Duodenal mucosa (tissue), 2 donors: ENCODE data around the gene KCNG4.

Experiments
- H3K27ac ChIP-seq: one replicate; pipeline ENCODE4 v1.7.0; 2013; ENCODE audit warnings: low read depth, low read length
- H3K27me3 ChIP-seq, 2 donors: one replicate each; pipeline ENCODE4 v1.7.0; 2013; ENCODE audit warnings: low read length in 2 of 2, control low read depth in 1 of 2; ENCODE audit not compliant: insufficient read depth in 2 of 2, control insufficient read depth in 1 of 2
- H3K36me3 ChIP-seq, 2 donors: one replicate each; pipeline ENCODE4 v1.7.0; 2013; ENCODE audit warnings: low read length in 2 of 2, control low read depth in 1 of 2; ENCODE audit not compliant: insufficient read depth in 2 of 2, control insufficient read depth in 1 of 2
- H3K4me1 ChIP-seq, 2 donors: one replicate each; pipeline ENCODE4 v1.7.0; 2013; ENCODE audit warnings: low read length in 2 of 2, control low read depth in 1 of 2; ENCODE audit not compliant: insufficient read depth in 2 of 2, control insufficient read depth in 1 of 2
- H3K4me3 ChIP-seq, 2 donors: one replicate each; pipeline ENCODE4 v1.7.0; 2013; ENCODE audit warnings: low read length in 2 of 2, low read depth in 1 of 2
- H3K9ac ChIP-seq, 2 donors: one replicate each; pipeline ENCODE4 v1.7.0; 2013; ENCODE audit warnings: low read length in 2 of 2, low read depth in 1 of 2
- H3K9me3 ChIP-seq, 2 donors: one replicate each; pipeline ENCODE4 v1.7.0; 2013; ENCODE audit warnings: low read length in 2 of 2, control low read depth in 1 of 2; ENCODE audit not compliant: control insufficient read depth in 1 of 2

The KCNG4 gene

GRCh38 chr16:84278333-84278732 is 38.5 kb upstream of the KCNG4 start:
- no peaks in the 10 kb centered on the region for H3K9me3 ChIP-seq
- H3K4me1 ChIP-seq = peaks cover 0 to 2% of the 10 kb centered on the region in 2 donors
- H3K27me3 ChIP-seq = no peaks in the 10 kb centered on the region
- no peak overlapping the region for H3K4me3 ChIP-seq
- no peak overlapping the region for H3K9ac ChIP-seq
- H3K36me3 ChIP-seq = no peaks in the 10 kb centered on the region
- no peak overlapping the region for H3K27ac ChIP-seq

GRCh38 chr16:84277244-84277823 is 37.5 kb upstream of the KCNG4 start:
- H3K9ac ChIP-seq = no peak overlapping the region
- H3K36me3 ChIP-seq = no peaks in the 10 kb centered on the region
- no peaks in the 10 kb centered on the region for H3K4me1 ChIP-seq
- H3K9me3 ChIP-seq = no peaks in the 10 kb centered on the region
- no peak overlapping the region for H3K27ac ChIP-seq
- no peak overlapping the region for H3K4me3 ChIP-seq
- no peaks in the 10 kb centered on the region for H3K27me3 ChIP-seq

DNA sequence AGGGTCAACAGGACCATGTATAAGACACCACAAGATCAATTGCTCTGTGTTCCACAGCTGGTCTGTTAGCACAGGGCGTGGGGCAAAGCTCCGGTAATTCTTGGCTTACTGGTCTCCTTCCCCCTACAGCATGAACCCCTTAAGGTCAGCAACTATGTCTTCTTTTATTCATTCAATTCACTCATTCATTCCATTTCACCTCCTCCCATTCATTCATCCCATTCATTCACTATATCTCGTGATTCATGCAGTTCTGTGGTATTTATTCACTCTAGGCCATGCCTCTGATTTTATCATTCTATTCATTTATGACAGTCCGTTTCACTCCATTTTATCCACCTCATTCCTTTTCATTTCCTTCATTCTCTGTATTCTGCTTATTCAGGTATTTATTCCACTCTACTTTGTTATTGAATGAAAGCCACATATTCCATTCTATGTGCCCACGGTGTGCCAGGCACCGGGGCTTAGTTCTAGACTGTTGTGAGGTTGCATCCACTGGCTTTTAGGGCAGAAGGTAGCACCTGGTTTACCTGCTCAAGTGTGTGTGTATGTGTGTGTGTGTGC is 35.9 kb upstream of the KCNG4 start:
- H3K27me3 ChIP-seq = no peaks in the 10 kb centered on the region
- H3K4me3 ChIP-seq = no peak overlapping the region
- no peak overlapping the region for H3K9ac ChIP-seq
- no peaks in the 10 kb centered on the region for H3K36me3 ChIP-seq
- H3K9me3 ChIP-seq = no peaks in the 10 kb centered on the region
- no peaks in the 10 kb centered on the region for H3K4me1 ChIP-seq
- H3K27ac ChIP-seq = no peak overlapping the region

- no peaks in the 10 kb centered on the region for H3K27me3 ChIP-seq
- no peak overlapping the region for H3K9ac ChIP-seq
- no peaks in the 10 kb centered on the region for H3K36me3 ChIP-seq
- H3K4me3 ChIP-seq = no peak overlapping the region
- no peak overlapping the region for H3K27ac ChIP-seq
- H3K4me1 ChIP-seq = no peaks in the 10 kb centered on the region
- H3K9me3 ChIP-seq = no peaks in the 10 kb centered on the region
These were observed 34.7 kb upstream of the KCNG4 start for GRCh38 chr16:84274515-84274914.

GRCh38 chr16:84272740-84273320 is 33.0 kb upstream of the KCNG4 start:
- Histone ChIP-seq H3K4me1 (no peaks in the 10 kb centered on the region), H3K27ac (no peak overlapping the region), H3K4me3 (no peak overlapping the region), H3K36me3 (no peaks in the 10 kb centered on the region), H3K9ac (no peak overlapping the region), H3K27me3 (no peaks in the 10 kb centered on the region), H3K9me3 (no peaks in the 10 kb centered on the region)

DNA sequence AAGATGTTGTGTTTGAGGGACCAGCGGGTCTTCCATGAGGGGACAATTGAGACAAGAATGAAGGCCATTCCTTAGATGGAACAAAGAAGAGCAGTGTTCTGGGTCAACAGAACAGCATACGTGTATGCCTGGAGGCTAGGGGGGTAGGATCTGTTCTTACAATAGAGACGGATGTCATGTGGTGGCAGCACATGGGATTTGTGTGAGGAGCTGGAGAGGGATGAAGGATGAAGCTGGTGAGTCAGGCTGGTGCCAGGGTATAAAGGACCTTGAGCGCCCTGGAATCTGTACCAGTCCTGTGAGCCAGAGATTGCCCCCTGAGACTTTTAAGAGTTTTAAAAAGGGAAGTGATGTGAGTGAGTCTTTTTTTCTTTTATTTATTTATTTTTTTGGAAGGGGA is 32.1 kb upstream of the KCNG4 start:
- no peaks in the 10 kb centered on the region for H3K4me1 ChIP-seq
- H3K36me3 ChIP-seq = no peaks in the 10 kb centered on the region
- H3K27me3 ChIP-seq = no peaks in the 10 kb centered on the region
- H3K9ac ChIP-seq = no peak overlapping the region
- H3K4me3 ChIP-seq = no peak overlapping the region
- H3K9me3 ChIP-seq = no peaks in the 10 kb centered on the region
- H3K27ac ChIP-seq = no peak overlapping the region

- Histone ChIP-seq H3K9ac (no peak overlapping the region), H3K36me3 (no peaks in the 10 kb centered on the region), H3K27me3 (peaks cover 0 to 4% of the 10 kb centered on the region in 2 donors), H3K9me3 (no peaks in the 10 kb centered on the region), H3K27ac (no peak overlapping the region), H3K4me1 (peaks cover 0 to 3% of the 10 kb centered on the region in 2 donors), H3K4me3 (no peak overlapping the region)
These were observed 31.2 kb upstream of the KCNG4 start for GRCh38 chr16:84271037-84271436.

- no peak overlapping the region for H3K9ac ChIP-seq
These were observed 30.7 kb upstream of the KCNG4 start for GRCh38 chr16:84270531-84270930.

GRCh38 chr16:84270071-84270470 is 30.3 kb upstream of the KCNG4 start:
- H3K4me1 ChIP-seq = peaks cover 0 to 3% of the 10 kb centered on the region in 2 donors

More at GRCh38 chr16:84270531-84270930, 30.7 kb upstream of the KCNG4 start:
- Histone ChIP-seq H3K27me3 (peaks cover 0 to 4% of the 10 kb centered on the region in 2 donors), H3K4me1 (peaks cover 0 to 3% of the 10 kb centered on the region in 2 donors), H3K27ac (no peak overlapping the region), H3K9me3 (no peaks in the 10 kb centered on the region), H3K36me3 (no peaks in the 10 kb centered on the region), H3K4me3 (no peak overlapping the region)

DNA sequence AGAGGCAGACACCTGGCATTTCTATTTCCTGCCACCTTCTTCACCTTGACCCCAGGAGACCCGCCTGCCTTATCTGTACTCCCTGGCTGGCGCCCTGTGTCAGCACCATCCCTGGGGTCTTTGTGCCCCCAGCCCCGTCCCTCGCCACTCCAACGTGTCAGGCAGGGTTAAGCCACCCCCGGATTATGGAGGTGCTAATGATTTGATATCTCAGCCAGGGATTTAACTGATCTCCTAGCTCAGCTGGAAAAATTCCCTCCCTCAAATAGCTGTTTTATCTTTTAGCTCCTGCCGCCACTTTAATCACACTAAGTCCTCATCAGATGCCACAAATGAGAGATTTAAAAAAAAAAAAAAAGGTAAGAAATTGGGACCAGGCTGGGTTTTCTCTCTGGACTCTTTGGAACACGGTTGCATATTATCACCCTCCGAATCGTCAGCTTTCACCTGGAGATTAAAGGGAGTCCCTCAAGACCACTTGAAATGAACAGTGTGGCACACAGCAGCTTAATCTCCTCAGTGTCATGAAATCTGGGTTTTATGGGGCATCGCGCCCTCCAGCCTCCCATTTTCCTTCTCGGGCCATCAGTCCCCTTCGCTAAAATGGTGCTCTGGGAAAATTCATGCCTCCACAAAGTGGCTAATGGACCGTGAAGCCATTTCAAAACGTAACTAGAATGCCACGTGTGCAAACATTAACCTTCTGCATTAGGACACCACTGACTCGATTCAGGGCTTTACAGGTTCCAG is 28.7 kb upstream of the KCNG4 start:
- Histone ChIP-seq H3K36me3 (no peaks in the 10 kb centered on the region), H3K27me3 (peaks cover 0 to 4% of the 10 kb centered on the region in 2 donors), H3K4me3 (no peak overlapping the region), H3K4me1 (peaks cover 0 to 3% of the 10 kb centered on the region in 2 donors), H3K9ac (no peak overlapping the region), H3K9me3 (no peaks in the 10 kb centered on the region), H3K27ac (no peak overlapping the region)

More at GRCh38 chr16:84270071-84270470, 30.3 kb upstream of the KCNG4 start:
- H3K27ac ChIP-seq = no peak overlapping the region
- H3K27me3 ChIP-seq = peaks cover 0 to 4% of the 10 kb centered on the region in 2 donors
- H3K4me3 ChIP-seq = no peak overlapping the region
- no peaks in the 10 kb centered on the region for H3K36me3 ChIP-seq
- no peaks in the 10 kb centered on the region for H3K9me3 ChIP-seq
- no peak overlapping the region for H3K9ac ChIP-seq
